Smooth muscle cell (in vitro differentiated cells): ENCODE results near the gene TP53INP2. TPM values are rescaled to one million over a fixed set of nuclear protein-coding genes. Genes with fewer than 3 reads are reported as not detected.
A peak's percentile ranks its signal among the peaks of the same experiment; 100 is the strongest.
"Not testable (repeated sequence)": the region's sequence is repeated elsewhere in the genome, so short reads cannot be mapped to it uniquely, and the experiment has no call there.

Experiments used
- DNase-seq: peaks from one replicate; lab custom pipeline; 2025; ENCODE audit not compliant: unreplicated experiment; lab: John Stamatoyannopoulos, UW
- H2AFZ ChIP-seq: fragments of 200-600 bp; sonication (generic); 2 replicates; pipeline ENCODE4 v1.6.0; 2016; ENCODE audit warnings: antibody characterized with exemption, low read depth, mild to moderate bottlenecking
- H3F3A ChIP-seq: fragments of 200-600 bp; sonication (generic); 2 replicates; pipeline ENCODE4 v1.6.0; 2017; ENCODE audit warnings: antibody characterized with exemption, low read depth
- H3K27ac ChIP-seq: fragments of 200-600 bp; sonication (generic); 2 replicates; pipeline ENCODE4 v1.5.1; 2016; ENCODE audit warnings: low read depth, mild to moderate bottlenecking
- H3K27me3 ChIP-seq: fragments of 200-600 bp; sonication (generic); 2 replicates; pipeline ENCODE4 v1.6.1; 2016; ENCODE audit warnings: low read depth, mild to moderate bottlenecking
- H3K36me3 ChIP-seq: fragments of 200-600 bp; sonication (generic); 2 replicates; pipeline ENCODE4 v1.5.1; 2016; ENCODE audit warnings: low read depth
- H3K4me1 ChIP-seq: fragments of 200-600 bp; sonication (generic); 2 replicates; pipeline ENCODE4 v1.5.1; 2016; ENCODE audit warnings: low read depth
- H3K4me2 ChIP-seq: fragments of 200-600 bp; sonication (generic); 2 replicates; pipeline ENCODE4 v1.6.0; 2016; ENCODE audit warnings: mild to moderate bottlenecking
- H3K4me3 ChIP-seq: fragments of 200-600 bp; sonication (generic); 2 replicates; pipeline ENCODE4 v1.5.1; 2016; ENCODE audit warnings: mild to moderate bottlenecking
- H3K79me2 ChIP-seq: fragments of 200-600 bp; sonication (generic); 2 replicates; pipeline ENCODE4 v1.6.0; 2016; ENCODE audit warnings: low read depth, mild to moderate bottlenecking
- H3K9ac ChIP-seq: fragments of 200-600 bp; sonication (generic); 2 replicates; pipeline ENCODE4 v1.6.0; 2016; ENCODE audit warnings: low read depth
- H3K9me3 ChIP-seq: fragments of 200-600 bp; sonication (generic); replicated peaks from 2 replicates; pipeline ENCODE4 v1.5.1; 2016; ENCODE audit warnings: low read depth
- H4K20me1 ChIP-seq: fragments of 200-600 bp; sonication (generic); 2 replicates; pipeline ENCODE4 v1.6.0; 2016; ENCODE audit warnings: low read depth
- WGBS: methylation state at CpG from one replicate; pipeline ENCODE4 v1.1.7; 2016; ENCODE audit warnings: low lambda C conversion rate; 5-methylcytosine and 5-hydroxymethylcytosine counted together
- polyA plus RNA-seq: library from polyadenylated mRNA; unstranded; fragments of >200 nt; fragmentation: Nextera tagmentation; extraction: Ambion mirVana; gene quantifications from 2 replicates; pipeline ENCODE4 v1.2.1, GENCODE V29; 2016
- total RNA-seq: library from RNA; depleted of rRNA; stranded (reverse); fragments of >200 nt; gene quantifications from 2 replicates; pipeline ENCODE4 v1.2.3, GENCODE V29; 2014
- TF ChIP-seq, protein P1 (sequence below): fragments of 200-600 bp; sonication (generic); IDR thresholded peaks from 2 replicates; pipeline ENCODE4 v1.5.1; 2017; ENCODE audit warnings: borderline replicate concordance, mild to moderate bottlenecking, antibody characterized with exemption; ENCODE audit not compliant: insufficient read depth, poor library complexity, severe bottlenecking

Gene TP53INP2, protein sequence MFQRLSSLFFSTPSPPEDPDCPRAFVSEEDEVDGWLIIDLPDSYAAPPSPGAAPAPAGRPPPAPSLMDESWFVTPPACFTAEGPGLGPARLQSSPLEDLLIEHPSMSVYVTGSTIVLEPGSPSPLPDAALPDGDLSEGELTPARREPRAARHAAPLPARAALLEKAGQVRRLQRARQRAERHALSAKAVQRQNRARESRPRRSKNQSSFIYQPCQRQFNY
- total RNA-seq (11.7 and 13.1 TPM in 2 replicates), polyA plus RNA-seq (15.9 and 17.5 TPM in 2 replicates)

GRCh38 chr20:34704177-34705007, at the start of gene TP53INP2:
Gene TP53INP2, plus strand, starts transcription at chr20:34704344. Its CDS starts 4,396 bp downstream, at chr20:34708740.
- peak within 1 kb of the TSS; percentile 100 for H3K27ac ChIP-seq
- H3K9ac ChIP-seq = peak within 1 kb of the TSS; percentile 100
- TF ChIP-seq, protein P1, sequence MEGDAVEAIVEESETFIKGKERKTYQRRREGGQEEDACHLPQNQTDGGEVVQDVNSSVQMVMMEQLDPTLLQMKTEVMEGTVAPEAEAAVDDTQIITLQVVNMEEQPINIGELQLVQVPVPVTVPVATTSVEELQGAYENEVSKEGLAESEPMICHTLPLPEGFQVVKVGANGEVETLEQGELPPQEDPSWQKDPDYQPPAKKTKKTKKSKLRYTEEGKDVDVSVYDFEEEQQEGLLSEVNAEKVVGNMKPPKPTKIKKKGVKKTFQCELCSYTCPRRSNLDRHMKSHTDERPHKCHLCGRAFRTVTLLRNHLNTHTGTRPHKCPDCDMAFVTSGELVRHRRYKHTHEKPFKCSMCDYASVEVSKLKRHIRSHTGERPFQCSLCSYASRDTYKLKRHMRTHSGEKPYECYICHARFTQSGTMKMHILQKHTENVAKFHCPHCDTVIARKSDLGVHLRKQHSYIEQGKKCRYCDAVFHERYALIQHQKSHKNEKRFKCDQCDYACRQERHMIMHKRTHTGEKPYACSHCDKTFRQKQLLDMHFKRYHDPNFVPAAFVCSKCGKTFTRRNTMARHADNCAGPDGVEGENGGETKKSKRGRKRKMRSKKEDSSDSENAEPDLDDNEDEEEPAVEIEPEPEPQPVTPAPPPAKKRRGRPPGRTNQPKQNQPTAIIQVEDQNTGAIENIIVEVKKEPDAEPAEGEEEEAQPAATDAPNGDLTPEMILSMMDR = no peak
- H4K20me1 ChIP-seq = peaks cover 21% of the 10 kb centered on the region
- H3K9me3 ChIP-seq = no peaks in the 10 kb centered on the region
- no peaks in the 10 kb centered on the region for H3K79me2 ChIP-seq
- under 1% methylated on average over 36 of the region's 82 CpGs for WGBS
- peak within 1 kb of the TSS; percentile 91 for H3K4me2 ChIP-seq
- H3F3A ChIP-seq = no peaks in the 10 kb centered on the region
- H3K4me3 ChIP-seq = peak within 1 kb of the TSS; percentile 99
- peak; percentile 73 for DNase-seq
- H3K27me3 ChIP-seq = no peaks in the 10 kb centered on the region
- H3K36me3 ChIP-seq = no peaks in the 10 kb centered on the region
- H3K4me1 ChIP-seq = peaks cover 6% of the 10 kb centered on the region
- peak within 1 kb of the TSS; percentile 56 for H2AFZ ChIP-seq

- not testable (repeated sequence) for H3K4me3 ChIP-seq, H3K9me3 ChIP-seq, H3K27ac ChIP-seq, H3K79me2 ChIP-seq, H3F3A ChIP-seq, H3K4me2 ChIP-seq, H3K9ac ChIP-seq, H3K4me1 ChIP-seq, H2AFZ ChIP-seq, DNase-seq, H3K36me3 ChIP-seq, H3K27me3 ChIP-seq
- peaks cover 31% of the 10 kb centered on the region for H4K20me1 ChIP-seq
- WGBS = no CpG with 5 or more reads among the region's 31 CpGs
Measured at GRCh38 chr20:34658654-34659053, 45.5 kb upstream of the TP53INP2 start.

- H3K4me1 ChIP-seq, H3K9me3 ChIP-seq, H3F3A ChIP-seq, H3K27me3 ChIP-seq, H3K27ac ChIP-seq, H2AFZ ChIP-seq, H3K4me2 ChIP-seq, DNase-seq, H3K4me3 ChIP-seq, H3K9ac ChIP-seq, H3K36me3 ChIP-seq, H3K79me2 ChIP-seq: not testable (repeated sequence)
- 77% methylated on average over 5 of the region's 5 CpGs for WGBS
- peaks cover 48% of the 10 kb centered on the region for H4K20me1 ChIP-seq
Measured at GRCh38 chr20:34661811-34662210, 42.3 kb upstream of the TP53INP2 start.

DNA sequence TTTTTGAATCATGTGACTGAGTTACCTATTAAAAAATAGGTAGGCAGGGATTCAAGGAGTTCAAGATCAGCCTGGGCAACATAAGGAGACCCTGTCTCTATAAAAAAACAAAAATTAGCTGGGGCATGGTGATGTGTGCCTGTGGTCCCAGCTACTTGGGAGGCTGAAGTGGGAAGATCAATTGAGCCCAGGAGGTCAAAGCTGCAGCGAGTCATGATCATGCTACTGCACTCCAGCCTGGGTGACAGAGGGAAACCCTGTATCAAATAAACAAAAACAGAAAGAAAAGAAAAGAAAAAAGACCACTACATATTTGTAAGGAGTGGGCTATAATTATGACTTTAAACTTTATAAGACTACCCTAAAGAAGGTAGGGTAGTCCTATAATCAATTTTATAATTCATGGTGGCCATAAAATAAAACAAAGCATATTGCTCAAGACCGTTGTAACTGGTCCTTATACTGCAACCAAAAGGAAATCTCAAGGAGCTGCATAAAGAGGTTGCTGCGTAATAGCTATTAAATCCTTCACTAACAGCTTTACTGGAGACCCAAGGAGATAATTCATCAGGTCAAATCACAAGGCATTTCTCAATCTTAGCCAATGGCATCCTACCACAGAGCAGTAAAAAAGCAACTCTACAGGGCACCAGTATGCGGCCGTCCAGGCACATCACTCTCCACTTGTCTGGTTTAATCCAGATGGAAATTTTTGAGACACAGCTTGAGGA, 40.8 kb upstream of the TP53INP2 start:
- Histone ChIP-seq H2AFZ (no peak overlapping the region), H3K4me1 (no peaks in the 10 kb centered on the region), H3K9ac (no peak overlapping the region), H4K20me1 (peaks cover 60% of the 10 kb centered on the region), H3K4me2 (no peak overlapping the region), H3K27ac (no peak overlapping the region), H3K36me3 (no peaks in the 10 kb centered on the region), H3F3A (no peaks in the 10 kb centered on the region), H3K4me3 (no peak overlapping the region), H3K27me3 (no peaks in the 10 kb centered on the region), H3K9me3 (no peaks in the 10 kb centered on the region), H3K79me2 (no peaks in the 10 kb centered on the region)
- DNase-seq = no peak
- TF ChIP-seq, protein P1 = no peak
- 59% methylated on average over 5 of the region's 5 CpGs for WGBS

DNA sequence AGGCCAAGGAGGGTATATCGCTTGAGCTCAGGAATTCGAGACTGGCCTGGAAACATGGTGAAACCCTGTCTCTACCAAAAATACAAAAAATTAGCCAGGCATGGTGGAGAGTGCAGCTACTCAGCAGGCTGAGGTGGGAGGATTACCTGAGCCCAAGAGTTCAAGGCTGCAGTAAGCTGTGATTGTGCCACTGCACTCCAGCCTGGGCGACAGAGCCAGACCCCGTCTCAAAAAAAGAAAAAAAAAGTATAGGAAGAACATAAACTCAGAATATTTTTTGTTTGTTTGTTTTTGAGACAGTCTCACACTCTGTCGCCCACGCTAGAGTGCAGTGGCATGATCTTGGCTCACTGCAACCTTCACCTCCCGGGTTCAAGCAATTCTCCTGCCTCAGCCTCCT, 39.4 kb upstream of the TP53INP2 start:
- not testable (repeated sequence) for H2AFZ ChIP-seq, H3K4me2 ChIP-seq, H3K4me1 ChIP-seq, H3K4me3 ChIP-seq, H3K9ac ChIP-seq, H3F3A ChIP-seq, DNase-seq, H3K79me2 ChIP-seq, H3K36me3 ChIP-seq, H3K9me3 ChIP-seq, H3K27ac ChIP-seq, H3K27me3 ChIP-seq
- peaks cover 60% of the 10 kb centered on the region for H4K20me1 ChIP-seq
- 98% methylated on average over 7 of the region's 7 CpGs for WGBS
